HG03103 (cell line): ENCODE results near the gene MYO1B.

Experiments
- ATAC-seq: cut with Tn5 transposase; IDR thresholded peaks from one replicate; pipeline ENCODE4 v1.9.1; 2021; ENCODE audit warnings: low read depth; ENCODE audit not compliant: unreplicated experiment

MYO1B gene

GRCh38 chr2:191245046-191245868 is at the start of gene MYO1B:
Gene MYO1B (plus strand): TSS chr2:191245404. CDS start chr2:191276896, 31,492 bp downstream.
- ATAC-seq = peak; percentile 55

GRCh38 chr2:191197096-191197495 is 48.1 kb upstream of the MYO1B start:
- ATAC-seq = no peak

GRCh38 chr2:191198271-191198670 is 46.9 kb upstream of the MYO1B start:
- no peak for ATAC-seq

- ATAC-seq = no peak
These were observed 45.2 kb upstream of the MYO1B start for GRCh38 chr2:191199929-191200512.

GRCh38 chr2:191200910-191201309 is 44.3 kb upstream of the MYO1B start:
- ATAC-seq = no peak

GRCh38 chr2:191202209-191202721 is 42.9 kb upstream of the MYO1B start:
- no peak for ATAC-seq

GRCh38 chr2:191202881-191203397 is 42.3 kb upstream of the MYO1B start:
- ATAC-seq = no peak

- ATAC-seq = no peak
These were observed 40.8 kb upstream of the MYO1B start for GRCh38 chr2:191204433-191204832.

- ATAC-seq = no peak
These were observed 38.4 kb upstream of the MYO1B start for GRCh38 chr2:191206613-191207471.

GRCh38 chr2:191209340-191209739 is 35.9 kb upstream of the MYO1B start:
- ATAC-seq = no peak

GRCh38 chr2:191212119-191212518 is 33.1 kb upstream of the MYO1B start:
- ATAC-seq = no peak

- no peak for ATAC-seq
These were observed 31.9 kb upstream of the MYO1B start for GRCh38 chr2:191213333-191213732.

- ATAC-seq = no peak
These were observed 30.0 kb upstream of the MYO1B start for GRCh38 chr2:191215230-191215629.

GRCh38 chr2:191215666-191216065 is 29.5 kb upstream of the MYO1B start:
- ATAC-seq = no peak

- ATAC-seq = no peak
These were observed 27.6 kb upstream of the MYO1B start for GRCh38 chr2:191217580-191217979.

- ATAC-seq = peak; percentile 43
These were observed 26.8 kb upstream of the MYO1B start for GRCh38 chr2:191218292-191218898.

GRCh38 chr2:191220671-191221070 is 24.5 kb upstream of the MYO1B start:
- peak; percentile 56 for ATAC-seq

- no peak for ATAC-seq
These were observed 23.5 kb upstream of the MYO1B start for GRCh38 chr2:191221666-191222065.

- peak; percentile 37 for ATAC-seq
These were observed 22.7 kb upstream of the MYO1B start for GRCh38 chr2:191222507-191222906.

GRCh38 chr2:191222952-191223351 is 22.3 kb upstream of the MYO1B start:
- ATAC-seq = no peak
